Nephron (organoid): ENCODE measurements around the gene HGS.

Experiments
- H3K27ac Mint-ChIP-seq, 3 experiments: 2 replicates each; pipeline ENCODE4 v1.8.0; 2020; ENCODE audit warnings: mixed read lengths in 3 of 3, mild to moderate bottlenecking in 2 of 3, moderate library complexity in 1 of 3
- H3K27me3 Mint-ChIP-seq: 2 replicates; pipeline ENCODE4 v1.8.0; 2021; ENCODE audit warnings: low read depth, mild to moderate bottlenecking, moderate library complexity, mixed read lengths
- H3K36me3 Mint-ChIP-seq: 2 replicates; pipeline ENCODE4 v1.8.0; 2020; ENCODE audit warnings: low read depth, mixed read lengths
- H3K4me1 Mint-ChIP-seq: 2 replicates; pipeline ENCODE4 v1.8.0; 2020; ENCODE audit warnings: mixed read lengths
- H3K4me3 Mint-ChIP-seq, 3 experiments: 2 replicates each; pipeline ENCODE4 v1.8.0; 2020; ENCODE audit warnings: mild to moderate bottlenecking in 3 of 3, mixed read lengths in 3 of 3, moderate library complexity in 2 of 3
- H3K9me3 Mint-ChIP-seq: 2 replicates; pipeline ENCODE4 v1.8.0; 2020; ENCODE audit warnings: mixed read lengths
- CTCF ChIP-seq, 3 experiments: fragments of 200-600 bp; sonication (generic); IDR thresholded peaks; one replicate each; pipeline ENCODE4 v1.5.0; 2021; ENCODE audit warnings: antibody characterized with exemption in 3 of 3; ENCODE audit not compliant: unreplicated experiment in 3 of 3

Gene HGS

GRCh38 chr17:81647640-81648012, 36.2 kb upstream of the HGS start:
- Mint-ChIP-seq H3K36me3 (no peaks in the 10 kb centered on the region), H3K9me3 (no peaks in the 10 kb centered on the region), H3K4me1 (peaks cover 5% of the 10 kb centered on the region), H3K27me3 (peaks cover 6% of the 10 kb centered on the region), H3K4me3 (no peak overlapping the region), H3K27ac (no peak overlapping the region)
- TF ChIP-seq CTCF (IDR thresholded peaks at IDR 0.05; ENCODE audit: unreplicated experiment in 3 of 3) = no peak

- H3K4me3 Mint-ChIP-seq = no peak overlapping the region
- H3K27me3 Mint-ChIP-seq = peaks cover 6% of the 10 kb centered on the region
- no peak overlapping the region for H3K27ac Mint-ChIP-seq
- TF ChIP-seq CTCF (IDR thresholded peaks at IDR 0.05; ENCODE audit: unreplicated experiment in 3 of 3) = no peak
- H3K4me1 Mint-ChIP-seq = peaks cover 5% of the 10 kb centered on the region
- no peaks in the 10 kb centered on the region for H3K36me3 Mint-ChIP-seq
- no peaks in the 10 kb centered on the region for H3K9me3 Mint-ChIP-seq
Measured at GRCh38 chr17:81648013-81648706, 35.7 kb upstream of the HGS start.

- Mint-ChIP-seq H3K4me3 (no peak overlapping the region), H3K27me3 (peaks cover 6% of the 10 kb centered on the region), H3K36me3 (no peaks in the 10 kb centered on the region), H3K9me3 (no peaks in the 10 kb centered on the region), H3K27ac (no peak overlapping the region), H3K4me1 (peaks cover 5% of the 10 kb centered on the region)
- TF ChIP-seq CTCF (IDR thresholded peaks at IDR 0.05; ENCODE audit: unreplicated experiment in 3 of 3) = no peak
Measured at GRCh38 chr17:81648707-81649085, 35.1 kb upstream of the HGS start.

GRCh38 chr17:81650951-81651350, 32.9 kb upstream of the HGS start:
- Mint-ChIP-seq H3K27ac (no peak overlapping the region), H3K4me3 (no peak overlapping the region), H3K4me1 (peaks cover 5% of the 10 kb centered on the region), H3K9me3 (no peaks in the 10 kb centered on the region), H3K27me3 (peaks cover 6% of the 10 kb centered on the region), H3K36me3 (no peaks in the 10 kb centered on the region)
- TF ChIP-seq CTCF (IDR thresholded peaks at IDR 0.05; ENCODE audit: unreplicated experiment in 3 of 3) = no peak

- H3K36me3 Mint-ChIP-seq = no peaks in the 10 kb centered on the region
- H3K27ac Mint-ChIP-seq = peak overlapping the region; percentile 9 to 52 (median 49)
- peaks cover 6% of the 10 kb centered on the region for H3K27me3 Mint-ChIP-seq
Measured at GRCh38 chr17:81651692-81652091, 32.1 kb upstream of the HGS start.

More at GRCh38 chr17:81651692-81652091, 32.1 kb upstream of the HGS start:
- H3K9me3 Mint-ChIP-seq = no peaks in the 10 kb centered on the region
- H3K4me3 Mint-ChIP-seq = peak overlapping the region in 2 of 3 experiments; percentile 35 to 48
- H3K4me1 Mint-ChIP-seq = peaks cover 5% of the 10 kb centered on the region
- TF ChIP-seq CTCF (IDR thresholded peaks at IDR 0.05; ENCODE audit: unreplicated experiment in 3 of 3) = no peak
